Gastrocnemius medialis (tissue), 4 donors: ENCODE data around the gene KCNQ1.

Source experiments
- CTCF ChIP-seq, 5 experiments: fragments of 450-650 bp in 3 of 5; fragments of 200-600 bp in 2 of 5; sonication (generic) in 2 of 5; IDR thresholded peaks in 4 of 5; conservative IDR thresholded peaks in 1 of 5; 1 replicate in 4 of 5; 2 replicates in 1 of 5; pipeline ENCODE4 v1.5.1; 2016 to 2019; ENCODE audit warnings: antibody characterized with exemption in 5 of 5, mild to moderate bottlenecking in 3 of 5, moderate library complexity in 3 of 5
- POLR2A ChIP-seq, 2 donors: fragments of 450-650 bp; IDR thresholded peaks; one replicate each; pipeline ENCODE4 v1.6.1; 2017; ENCODE audit warnings: antibody characterized with exemption in 2 of 2, mild to moderate bottlenecking in 2 of 2, moderate library complexity in 2 of 2

- no peak for TF ChIP-seq CTCF (IDR thresholded peaks at IDR 0.05 in 4 of 5, conservative IDR thresholded peaks at IDR 0.05 in 1 of 5)
- TF ChIP-seq POLR2A (IDR thresholded peaks at IDR 0.05): no peak
Measured at GRCh38 chr11:2477254-2477653, 32.4 kb downstream of the KCNQ1 start.
